ENCODE results near the gene SPRED3. TPM values are rescaled to one million over a fixed set of nuclear protein-coding genes. Genes with fewer than 3 reads are reported as not detected.
A peak's percentile ranks its signal among the peaks of the same experiment; 100 is the strongest.
"Not testable (repeated sequence)": the region's sequence is repeated elsewhere in the genome, so short reads cannot be mapped to it uniquely, and the experiment has no call there.

SPRED3 gene
- total RNA-seq, 1 donor from 2014 or later: 1.6 TPM

DNA sequence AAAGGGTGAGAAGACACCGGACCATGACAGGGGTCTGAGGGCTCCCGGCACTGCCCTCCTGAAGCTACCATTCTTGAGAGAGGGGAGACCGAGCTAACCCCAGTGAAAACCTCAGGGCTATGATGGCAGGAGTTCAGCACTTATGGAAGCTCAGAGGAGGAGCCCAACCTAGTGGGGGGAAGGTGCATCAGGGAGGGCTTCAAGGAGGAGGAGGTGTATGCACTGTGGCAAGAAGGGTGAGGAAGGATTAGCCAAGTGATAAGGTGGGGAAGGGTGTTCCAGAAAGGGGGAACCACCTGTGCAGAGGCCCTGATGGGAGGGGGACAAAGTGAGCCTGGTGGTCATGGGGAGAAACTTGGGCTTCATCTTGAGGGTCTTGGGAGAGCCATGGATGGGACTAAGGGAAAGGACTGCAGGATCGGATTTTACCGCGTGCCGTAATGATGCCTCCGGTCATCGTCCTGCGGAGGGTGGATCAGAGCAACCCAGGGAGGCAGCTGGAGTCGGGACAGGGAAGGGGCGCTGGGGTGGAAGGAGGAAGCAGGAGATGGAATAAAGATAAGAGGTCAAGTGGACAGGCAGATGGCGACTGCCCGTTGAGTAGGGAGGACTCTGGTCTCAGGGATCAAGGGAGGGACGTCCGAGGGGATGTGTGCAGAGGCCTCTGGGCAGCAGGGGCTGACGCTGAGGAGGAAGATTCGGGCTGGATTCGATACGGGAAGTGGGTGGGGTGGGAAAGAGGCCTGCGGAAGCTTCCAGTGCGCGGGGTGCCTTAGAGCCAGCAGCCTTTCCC, 27.5 kb upstream of the SPRED3 start:
- TF ChIP-seq, protein P1, sequence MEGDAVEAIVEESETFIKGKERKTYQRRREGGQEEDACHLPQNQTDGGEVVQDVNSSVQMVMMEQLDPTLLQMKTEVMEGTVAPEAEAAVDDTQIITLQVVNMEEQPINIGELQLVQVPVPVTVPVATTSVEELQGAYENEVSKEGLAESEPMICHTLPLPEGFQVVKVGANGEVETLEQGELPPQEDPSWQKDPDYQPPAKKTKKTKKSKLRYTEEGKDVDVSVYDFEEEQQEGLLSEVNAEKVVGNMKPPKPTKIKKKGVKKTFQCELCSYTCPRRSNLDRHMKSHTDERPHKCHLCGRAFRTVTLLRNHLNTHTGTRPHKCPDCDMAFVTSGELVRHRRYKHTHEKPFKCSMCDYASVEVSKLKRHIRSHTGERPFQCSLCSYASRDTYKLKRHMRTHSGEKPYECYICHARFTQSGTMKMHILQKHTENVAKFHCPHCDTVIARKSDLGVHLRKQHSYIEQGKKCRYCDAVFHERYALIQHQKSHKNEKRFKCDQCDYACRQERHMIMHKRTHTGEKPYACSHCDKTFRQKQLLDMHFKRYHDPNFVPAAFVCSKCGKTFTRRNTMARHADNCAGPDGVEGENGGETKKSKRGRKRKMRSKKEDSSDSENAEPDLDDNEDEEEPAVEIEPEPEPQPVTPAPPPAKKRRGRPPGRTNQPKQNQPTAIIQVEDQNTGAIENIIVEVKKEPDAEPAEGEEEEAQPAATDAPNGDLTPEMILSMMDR (IDR thresholded peaks at IDR 0.05): no peak
- intact Hi-C loops (cut with DNase I): no loop called here

DNA sequence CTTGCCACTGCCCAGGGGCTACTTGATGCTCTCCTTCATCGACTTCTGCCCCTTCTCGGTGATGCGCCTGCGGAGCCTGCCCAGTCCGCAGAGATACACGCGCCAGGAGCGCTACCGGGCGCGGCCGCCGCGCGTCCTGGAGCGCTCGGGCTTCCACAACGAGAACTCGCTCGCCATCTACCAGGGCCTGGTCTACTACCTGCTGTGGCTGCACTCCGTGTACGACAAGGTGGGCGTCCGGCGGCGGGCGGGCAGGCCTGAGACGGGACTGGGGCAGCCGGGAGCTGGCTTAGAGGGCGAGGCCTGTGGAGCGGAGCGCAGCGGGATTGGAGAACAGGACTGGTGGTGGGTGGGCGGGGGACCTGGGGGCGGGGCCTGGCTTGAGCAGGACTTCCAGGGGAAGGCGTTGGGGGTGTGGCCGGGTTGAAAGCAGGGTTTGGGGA, 26.8 kb upstream of the SPRED3 start:
- no peaks in the 10 kb centered on the region for H3K36me3 ChIP-seq
- peaks cover 19% of the 10 kb centered on the region for H3K27me3 ChIP-seq
- ATAC-seq: peak; percentile 89
- H3K9me3 ChIP-seq: no peaks in the 10 kb centered on the region
- TF ChIP-seq, protein P1 (IDR thresholded peaks at IDR 0.05): no peak
- no peak overlapping the region for H3K27ac ChIP-seq
- intact Hi-C loops (cut with DNase I): no loop called here
- peaks cover 11% of the 10 kb centered on the region for H3K4me1 ChIP-seq
- peak; percentile 90 for DNase-seq
- H3K4me3 ChIP-seq: peak overlapping the region; percentile 67

More for the DNA sequence above, 27.5 kb upstream of the SPRED3 start:
- H3K27me3 ChIP-seq: peaks cover 19% of the 10 kb centered on the region
- no peaks in the 10 kb centered on the region for H3K9me3 ChIP-seq
- no peak overlapping the region for H3K27ac ChIP-seq
- ATAC-seq: peak; percentile 3
- H3K4me1 ChIP-seq: peaks cover 11% of the 10 kb centered on the region
- no peaks in the 10 kb centered on the region for H3K36me3 ChIP-seq
- peak overlapping the region; percentile 67 for H3K4me3 ChIP-seq
- DNase-seq: no peak

DNA sequence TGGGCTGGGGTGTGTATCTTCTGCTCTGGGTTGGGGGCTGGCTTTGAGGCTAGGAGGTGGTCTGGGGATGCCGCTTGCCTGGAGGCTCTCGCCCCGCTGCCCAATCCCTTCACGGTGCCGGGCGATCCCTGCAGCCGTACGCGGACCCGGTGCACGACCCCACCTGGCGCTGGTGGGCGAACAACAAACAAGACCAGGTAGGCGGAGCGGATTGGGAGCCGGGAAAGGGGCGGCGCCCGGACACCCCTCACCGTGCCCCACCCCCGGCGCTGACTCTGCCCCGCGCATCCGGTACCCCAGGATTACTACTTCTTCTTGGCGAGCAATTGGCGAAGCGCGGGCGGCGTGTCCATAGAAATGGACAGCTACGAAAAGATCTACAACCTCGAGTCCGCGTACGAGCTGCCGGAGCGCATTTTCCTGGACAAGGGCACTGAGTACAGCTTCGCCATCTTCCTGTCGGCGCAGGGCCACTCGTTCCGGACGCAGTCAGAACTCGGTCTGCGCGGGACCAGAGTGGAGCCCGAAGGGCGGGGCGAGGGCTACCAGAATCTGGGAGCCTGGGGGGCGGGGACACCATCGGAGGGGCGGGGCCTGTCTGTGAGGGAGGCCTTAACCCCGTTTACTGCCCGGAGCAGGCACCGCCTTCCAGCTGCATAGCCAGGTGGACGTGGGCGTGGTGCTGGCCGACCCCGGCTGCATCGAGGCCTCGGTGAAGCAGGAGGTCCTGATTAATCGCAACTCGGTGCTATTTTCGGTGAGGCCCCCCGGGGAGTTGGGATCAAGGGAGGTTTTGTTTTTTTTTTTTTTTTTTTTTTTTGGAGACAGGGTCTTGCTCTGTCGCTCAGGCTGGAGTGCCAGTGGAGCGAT, 26.2 kb upstream of the SPRED3 start:
- intact Hi-C loops (cut with DNase I): no loop called here
- H3K27ac ChIP-seq: no peak overlapping the region
- TF ChIP-seq, protein P1 (IDR thresholded peaks at IDR 0.05): no peak
- H3K27me3 ChIP-seq: peaks cover 19% of the 10 kb centered on the region
- H3K36me3 ChIP-seq: no peaks in the 10 kb centered on the region
- ATAC-seq (peak; percentile 93), DNase-seq (peak; percentile 96)
- H3K9me3 ChIP-seq: no peaks in the 10 kb centered on the region
- H3K4me3 ChIP-seq: peak overlapping the region; percentile 67
- peaks cover 11% of the 10 kb centered on the region for H3K4me1 ChIP-seq

DNA sequence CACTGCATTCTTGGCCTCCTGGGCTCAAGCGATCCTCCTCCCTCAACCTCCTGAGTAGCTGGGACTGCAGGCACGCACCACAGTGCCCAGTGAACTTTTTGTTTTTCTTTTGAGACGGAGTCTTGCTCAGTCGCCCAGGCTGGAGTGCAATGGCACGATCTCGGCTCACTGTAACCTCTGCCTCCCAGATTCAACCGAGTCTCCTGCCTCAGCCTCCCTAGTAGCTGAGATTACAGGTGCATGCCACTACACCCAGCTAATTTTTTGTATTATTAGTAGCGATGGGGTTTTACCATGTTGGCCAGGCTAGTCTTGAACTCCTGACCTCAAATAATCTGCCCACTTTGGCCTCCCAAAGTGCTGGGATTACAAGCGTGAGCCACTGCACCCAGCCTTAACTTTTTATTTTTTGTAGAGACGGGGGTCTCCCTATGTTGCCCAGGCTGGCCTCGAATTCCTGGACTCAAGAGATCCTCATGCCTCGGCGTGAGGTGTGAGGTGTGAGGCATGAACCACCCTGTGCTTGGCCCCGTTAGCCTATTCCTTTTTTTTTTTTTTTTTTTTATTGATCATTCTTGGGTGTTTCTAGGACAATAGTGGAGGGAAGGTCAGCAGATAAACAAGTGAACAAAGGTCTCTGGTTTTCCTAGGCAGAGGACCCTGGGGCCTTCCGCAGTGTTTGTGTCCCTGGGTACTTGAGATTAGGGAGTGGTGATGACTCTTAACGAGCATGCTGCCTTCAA, 25.4 kb upstream of the SPRED3 start:
- H3K9me3 ChIP-seq; ATAC-seq; intact Hi-C loops (cut with DNase I); H3K27ac ChIP-seq; H3K36me3 ChIP-seq; DNase-seq: not testable (repeated sequence)
- Histone ChIP-seq H3K4me1 (peaks cover 11% of the 10 kb centered on the region), H3K27me3 (peaks cover 19% of the 10 kb centered on the region), H3K4me3 (peak overlapping the region; percentile 67)

DNA sequence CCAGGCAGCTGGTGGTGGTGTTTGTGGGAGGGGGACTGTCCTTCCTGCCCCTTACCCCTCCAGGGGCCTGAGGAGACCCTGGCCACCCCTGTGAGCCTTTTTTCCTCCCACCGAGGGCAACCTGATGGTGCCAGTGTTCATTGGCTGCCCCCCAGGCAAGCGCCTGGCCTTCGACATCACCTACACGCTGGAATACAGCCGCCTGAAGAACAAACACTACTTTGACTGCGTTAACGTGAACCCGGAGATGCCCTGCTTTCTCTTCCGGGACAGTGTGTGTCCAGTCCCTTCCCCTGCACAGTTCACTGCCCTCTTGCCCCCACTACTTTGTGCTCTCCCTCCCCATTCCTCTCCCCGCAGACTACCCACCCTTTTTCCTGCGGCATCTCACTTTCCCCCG, 21.5 kb upstream of the SPRED3 start:
- Histone ChIP-seq H3K27ac (no peak overlapping the region), H3K27me3 (no peaks in the 10 kb centered on the region), H3K9me3 (no peaks in the 10 kb centered on the region), H3K4me3 (no peak overlapping the region), H3K4me1 (peaks cover 7% of the 10 kb centered on the region), H3K36me3 (no peaks in the 10 kb centered on the region)
- no peak for ATAC-seq
- intact Hi-C loops (cut with DNase I): no loop called here
- no peak for DNase-seq
- TF ChIP-seq, protein P1 (IDR thresholded peaks at IDR 0.05): no peak

Measured in upper lobe of right lung (tissue), 1 donor.